Stimulated activated naive CD4-positive, alpha-beta T cell (primary cell): ENCODE measurements around the gene SP5.
"Not testable (repeated sequence)": the region's sequence is repeated elsewhere in the genome, so short reads cannot be mapped to it uniquely, and the experiment has no call there.

Source experiments
- DNase-seq, 6 experiments: peaks; one replicate each; lab custom pipeline; 2025; lab: John Stamatoyannopoulos, UW

The SP5 gene

GRCh38 chr2:170715062-170715931, at the start of gene SP5:
SP5 (plus strand) TSS chr2:170715337; CDS start chr2:170715513, 176 bp downstream.
- peak; percentile 29 to 62 (median 49) for DNase-seq

DNA sequence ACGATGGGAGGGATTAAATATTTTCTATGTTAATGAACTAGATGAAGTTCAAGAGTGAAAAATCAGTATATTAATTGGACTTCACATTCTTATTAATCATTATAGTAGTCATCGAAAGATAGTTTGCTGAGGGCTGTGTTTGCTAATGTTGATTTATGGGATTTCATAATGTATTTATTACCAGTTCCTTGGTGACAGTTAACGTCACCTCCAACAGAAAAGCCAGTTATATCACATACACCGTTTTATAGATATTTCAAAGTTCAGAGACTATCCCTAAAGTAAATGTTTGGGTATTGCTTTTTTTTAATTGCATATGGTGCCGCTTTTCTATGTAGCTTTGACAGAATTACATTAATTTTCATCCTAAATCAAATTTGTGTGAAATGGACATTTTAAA, 49.4 kb upstream of the SP5 start:
- no peak for DNase-seq

- no peak for DNase-seq
Observed at GRCh38 chr2:170669909-170670308, 45.2 kb upstream of the SP5 start.

GRCh38 chr2:170670651-170671050, 44.5 kb upstream of the SP5 start:
- DNase-seq, result no peak

DNA sequence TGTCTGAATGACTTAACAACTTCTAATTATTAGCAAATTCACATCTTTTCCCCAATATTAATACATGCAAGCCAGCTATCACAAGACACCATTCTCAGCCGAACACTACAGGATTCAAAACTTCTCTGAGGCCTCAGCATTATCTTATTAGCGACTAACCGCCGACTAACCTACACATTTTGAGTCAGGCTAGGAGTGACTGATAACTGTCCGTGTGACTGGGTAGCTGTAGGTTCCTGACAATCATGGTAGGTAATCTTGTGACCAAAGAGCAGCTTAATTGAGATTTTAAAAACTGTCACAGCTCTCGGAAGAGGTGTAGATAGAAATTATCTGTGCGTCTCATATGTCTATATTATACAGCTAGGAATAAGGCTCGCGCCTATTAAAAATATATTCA, 44.1 kb upstream of the SP5 start:
- no peak for DNase-seq

DNA sequence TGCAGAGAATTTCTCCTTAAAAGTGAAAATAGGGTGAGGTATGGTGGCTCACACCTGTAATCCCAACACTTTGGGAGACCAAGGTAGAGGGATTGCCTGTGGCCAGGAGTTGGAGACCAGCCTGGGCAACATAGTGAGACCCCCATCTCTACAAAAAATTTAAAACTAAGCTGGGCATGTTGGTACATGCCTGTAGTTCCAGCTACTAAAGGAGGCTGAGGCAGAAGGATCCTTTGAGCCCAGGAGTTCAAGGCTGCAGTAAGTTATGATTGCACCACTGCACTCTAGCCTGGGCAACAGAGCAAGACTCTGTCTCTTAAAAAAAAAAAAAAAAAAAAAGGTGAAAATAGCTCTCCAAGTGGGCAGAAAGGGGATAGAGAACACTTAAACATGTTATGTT, 40.9 kb upstream of the SP5 start:
- not testable (repeated sequence) for DNase-seq

GRCh38 chr2:170675701-170676100, 39.4 kb upstream of the SP5 start:
- DNase-seq, result no peak

DNA sequence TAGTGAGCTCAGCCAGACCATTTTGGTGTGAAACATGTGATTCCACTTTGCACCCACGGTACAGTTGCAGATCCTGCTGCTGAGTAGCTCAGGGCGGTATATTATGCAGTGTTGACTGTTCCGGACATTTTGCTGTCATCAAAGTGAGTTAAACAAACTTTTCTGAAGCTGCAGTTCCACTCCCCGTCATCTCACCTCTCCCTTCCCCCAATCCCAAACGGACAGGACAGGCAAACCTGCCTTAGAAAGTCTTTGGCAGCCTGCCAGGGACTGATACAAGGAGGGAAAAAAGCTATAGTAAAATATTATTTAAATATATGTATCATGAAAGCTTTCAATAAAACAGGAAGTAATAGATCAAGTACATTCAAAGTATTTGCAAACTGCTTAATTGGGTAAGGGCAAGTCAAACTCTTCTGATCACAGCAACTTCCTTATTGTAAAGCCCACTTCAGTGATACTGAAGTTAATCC, 35.5 kb upstream of the SP5 start:
- no peak for DNase-seq

GRCh38 chr2:170680172-170680941, 34.8 kb upstream of the SP5 start:
- DNase-seq, result no peak

GRCh38 chr2:170681311-170681710, 33.8 kb upstream of the SP5 start:
- no peak for DNase-seq

- no peak for DNase-seq
Observed at GRCh38 chr2:170685591-170685990, 29.5 kb upstream of the SP5 start.

GRCh38 chr2:170689481-170689880, 25.7 kb upstream of the SP5 start:
- no peak for DNase-seq

- DNase-seq, result no peak
Observed at GRCh38 chr2:170690640-170691039, 24.5 kb upstream of the SP5 start.

DNA sequence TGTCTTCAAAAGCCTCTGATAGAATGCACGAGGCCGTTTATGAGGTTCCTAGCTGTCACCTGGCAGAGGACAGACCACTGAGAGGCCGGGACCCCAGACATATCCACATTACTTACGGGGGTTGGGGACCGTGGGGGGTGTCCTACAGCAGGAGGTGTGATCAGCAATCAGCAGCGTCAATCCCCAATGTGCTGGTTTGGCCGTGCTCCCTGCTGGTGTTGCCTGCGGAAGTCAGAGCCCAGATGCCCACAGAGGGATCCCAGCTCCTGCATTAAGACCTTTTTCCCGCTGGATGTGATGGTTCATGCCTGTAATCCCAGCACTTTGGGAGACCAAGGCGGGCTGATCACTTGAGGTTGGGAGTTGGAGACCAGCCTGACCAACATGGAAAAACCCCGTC, 20.8 kb upstream of the SP5 start:
- no peak for DNase-seq

DNA sequence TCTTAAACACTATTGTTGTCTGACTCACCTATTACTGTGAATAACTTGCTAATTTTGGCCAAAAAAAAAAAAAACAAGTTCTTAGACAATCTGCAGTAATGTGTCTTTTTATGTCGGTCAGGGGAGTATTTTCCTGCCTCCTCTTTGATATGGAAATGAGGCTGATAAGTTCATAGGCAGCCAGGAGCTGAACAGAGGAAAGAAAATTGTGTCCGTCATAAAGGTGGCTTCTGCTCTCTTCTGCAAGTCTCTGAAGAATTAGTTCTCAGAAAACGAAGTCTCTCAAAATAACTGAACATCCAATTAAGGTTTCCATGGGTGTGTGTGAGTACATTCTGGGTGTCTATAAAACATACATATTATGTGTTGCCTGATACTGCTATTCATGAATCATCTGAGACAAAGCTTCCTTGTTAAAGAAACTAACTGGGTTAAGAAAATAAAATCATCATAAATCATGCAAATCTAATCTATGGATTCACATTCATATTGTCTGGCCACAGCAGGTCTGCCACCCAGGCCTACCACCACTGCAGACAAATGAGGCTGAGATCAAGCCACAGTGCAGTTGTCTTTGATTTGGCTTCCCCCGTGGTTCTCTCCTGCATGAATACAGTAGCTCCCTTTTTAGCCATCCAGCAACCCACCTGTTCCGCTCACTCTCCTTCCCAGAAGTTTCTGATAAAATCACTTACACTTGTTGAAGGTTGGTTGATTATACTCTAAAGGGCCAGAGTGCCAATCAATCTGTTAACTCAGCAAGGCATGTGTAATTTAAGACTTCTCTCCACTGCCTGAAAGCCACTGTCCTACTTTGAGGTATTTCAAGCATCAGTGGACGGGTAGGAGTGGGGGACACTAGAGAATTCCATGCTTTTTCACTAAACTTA, 19.4 kb upstream of the SP5 start:
- no peak for DNase-seq

DNA sequence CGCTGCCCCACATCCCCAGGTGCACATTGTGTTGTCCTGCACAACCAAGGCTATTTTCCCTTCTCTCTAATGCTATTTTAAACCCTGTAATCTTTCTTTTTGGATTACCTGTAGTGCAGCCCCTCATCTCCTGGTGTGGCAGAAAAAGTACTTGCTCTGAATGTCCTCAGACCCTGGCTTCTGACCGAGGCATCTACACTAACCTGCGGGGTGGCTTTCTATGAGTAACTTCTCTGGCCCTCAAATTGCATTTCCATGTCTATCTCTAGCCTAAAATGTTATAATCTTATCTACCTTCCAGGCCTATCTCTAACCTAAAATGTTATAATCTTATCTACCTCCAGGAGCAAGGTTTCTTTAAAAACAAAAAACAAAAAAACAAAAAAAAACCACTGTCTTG, 18.2 kb upstream of the SP5 start:
- DNase-seq, result no peak

- DNase-seq, result no peak
Observed at GRCh38 chr2:170701011-170701410, 14.1 kb upstream of the SP5 start.

DNA sequence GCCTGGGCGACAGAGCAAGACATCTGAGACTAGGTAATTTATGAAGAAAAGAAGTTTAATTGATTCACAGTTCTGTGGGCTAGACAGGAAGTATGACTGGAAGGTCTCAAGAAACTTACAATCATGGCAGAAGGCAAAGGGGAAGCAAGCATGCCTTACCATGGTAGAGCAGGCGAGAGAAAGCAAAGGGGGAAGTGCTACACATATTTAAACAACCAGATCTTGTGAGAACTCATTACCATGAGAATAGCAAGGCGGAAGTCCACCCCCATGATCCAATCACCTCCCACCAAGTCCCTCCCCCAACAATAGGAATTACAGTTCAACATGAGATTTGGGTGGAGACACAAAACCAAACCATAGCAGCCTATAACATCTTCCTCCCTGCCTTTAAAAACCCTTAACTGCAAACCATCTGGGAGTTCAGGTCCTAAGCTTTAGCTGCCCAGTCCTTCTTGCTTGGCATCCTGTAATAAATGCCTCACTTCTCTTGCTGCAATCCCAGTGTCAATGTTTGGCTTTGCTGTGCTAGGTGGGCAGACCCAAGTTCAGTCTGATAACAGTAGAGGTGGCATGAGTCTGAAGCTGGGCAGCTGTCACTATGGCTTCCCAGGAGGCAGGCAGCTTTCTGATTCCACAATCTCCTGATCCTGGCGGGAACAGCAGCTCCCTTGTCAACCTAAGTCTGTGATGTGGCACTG, 11.2 kb upstream of the SP5 start:
- no peak for DNase-seq

DNA sequence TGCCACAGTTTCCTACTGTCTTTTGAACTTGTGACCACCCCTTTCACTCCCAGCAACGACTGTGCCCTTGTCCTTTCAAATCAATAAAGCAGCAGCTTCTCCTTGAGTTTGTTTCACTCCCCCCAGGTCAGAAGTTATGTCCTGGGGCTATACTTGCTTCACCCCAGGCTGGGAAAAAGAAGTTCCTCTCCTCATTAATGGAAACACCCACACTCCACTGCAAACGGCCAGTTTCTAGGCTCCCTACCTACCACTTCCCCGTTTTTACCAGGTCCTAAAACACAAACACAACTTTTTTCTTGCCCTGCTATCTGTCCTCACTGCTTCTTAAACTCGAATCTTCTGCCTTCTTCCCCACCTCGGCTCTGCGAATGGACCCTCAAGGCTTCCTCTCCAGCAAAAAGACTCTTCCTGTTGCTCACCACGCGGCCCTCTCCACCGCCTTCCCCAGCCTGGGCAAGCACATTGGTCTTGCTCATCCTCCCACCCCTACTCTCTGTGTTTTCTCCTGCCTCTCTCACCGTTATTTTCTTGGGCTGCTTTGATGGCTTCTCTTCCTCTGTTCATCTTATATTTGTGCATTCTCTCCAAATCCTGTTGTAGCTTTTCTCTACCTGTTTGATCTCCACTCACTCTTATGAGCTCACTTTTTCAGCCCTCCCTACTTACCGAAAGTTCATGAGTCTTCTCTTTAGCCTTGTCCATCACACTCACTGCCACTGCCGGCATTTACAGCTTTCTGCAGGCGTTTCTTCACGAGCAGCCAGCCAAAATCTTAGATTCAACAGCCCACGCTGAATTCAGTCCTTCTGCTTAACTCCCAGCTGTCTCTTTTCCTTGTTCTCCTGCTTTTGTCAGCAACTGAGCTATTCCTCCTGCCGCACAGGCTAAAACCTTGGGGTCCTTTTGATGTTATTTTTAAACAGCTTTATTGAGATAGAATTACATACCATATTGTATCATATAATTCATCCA, 7.0 kb upstream of the SP5 start:
- DNase-seq, result no peak

DNA sequence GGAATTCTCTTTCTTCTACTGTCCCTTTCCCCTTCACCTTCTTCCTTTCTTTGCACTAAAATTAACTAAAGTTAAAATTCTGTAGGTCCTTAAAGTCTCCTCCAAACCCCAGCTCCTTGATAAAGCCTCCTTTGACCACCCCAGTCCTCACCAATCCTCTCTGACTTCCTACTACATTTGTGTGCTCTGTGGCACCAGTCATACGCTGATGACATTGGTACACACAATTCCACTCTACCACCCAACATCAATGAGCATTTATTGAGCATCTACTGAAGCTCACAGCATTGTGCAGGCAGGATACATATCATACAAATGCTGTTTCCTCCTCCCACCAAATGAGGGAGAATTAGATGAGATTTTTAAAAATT, 4.5 kb upstream of the SP5 start:
- no peak for DNase-seq
